ENCODE results near the gene NRXN3.

Gene NRXN3

GRCh38 chr14:79670811-79671210, 1500.6 kb downstream of the NRXN3 start:
- ChIA-PET CTCF (interaction anchor here (0.6 kb wide), 1 partner anchor 127 kb away, joined by 3 read pairs; no protein-coding TSS in a partner anchor), POLR2A (no interaction called here)
- TF ChIP-seq SUZ12 (IDR thresholded peaks at IDR 0.05): no peak
- no peak for TF ChIP-seq SP1 (IDR thresholded peaks at IDR 0.05)
- no peak for TF ChIP-seq LEF1 (IDR thresholded peaks at IDR 0.05; ENCODE audit: borderline replicate concordance)
- TF ChIP-seq PKNOX1 (IDR thresholded peaks at IDR 0.05): no peak
- TF ChIP-seq FOXM1 (IDR thresholded peaks at IDR 0.05; ENCODE audit: borderline replicate concordance): no peak
- TF ChIP-seq TARDBP (IDR thresholded peaks at IDR 0.05): no peak
- TF ChIP-seq ZNF384 (IDR thresholded peaks at IDR 0.05): no peak
- no peak for TF ChIP-seq L3MBTL2 (conservative IDR thresholded peaks at IDR 0.05)
- TF ChIP-seq CTBP1 (IDR thresholded peaks at IDR 0.05; ENCODE audit: borderline replicate concordance): no peak
- no peak for TF ChIP-seq HDGF (IDR thresholded peaks at IDR 0.05; ENCODE audit: borderline replicate concordance)
- TF ChIP-seq FOXK2 (IDR thresholded peaks at IDR 0.05): no peak
- no peak for TF ChIP-seq BHLHE40 (IDR thresholded peaks at IDR 0.05; ENCODE audit: borderline replicate concordance)
- TF ChIP-seq ARNT (IDR thresholded peaks at IDR 0.05): no peak
- no peak for TF ChIP-seq NFRKB (IDR thresholded peaks at IDR 0.05)
- no peak for TF ChIP-seq ELF4 (IDR thresholded peaks at IDR 0.05)
- no peak for TF ChIP-seq FOXA1 (IDR thresholded peaks at IDR 0.05)
- DNase-seq (ENCODE audit: extremely low spot score): no peak

DNA sequence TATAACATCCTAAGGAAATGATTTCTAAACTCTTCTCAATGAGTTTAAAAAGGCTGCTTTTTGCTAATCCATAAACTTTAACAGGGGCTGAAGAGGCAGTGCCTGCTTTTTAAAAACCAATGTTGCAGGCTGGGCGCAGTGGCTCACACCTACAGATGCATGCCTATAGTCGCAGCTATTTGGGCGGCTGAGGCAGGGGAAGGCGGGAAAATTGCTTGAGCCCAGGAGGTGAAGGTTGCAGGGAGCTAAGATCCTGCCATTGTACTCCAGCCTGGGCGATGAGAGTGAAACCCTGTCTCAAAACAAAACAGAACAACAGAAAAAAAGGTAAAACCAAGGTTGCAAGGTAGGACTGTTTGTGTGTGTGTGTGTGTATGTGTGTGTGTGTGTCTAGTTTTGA, 1509.9 kb downstream of the NRXN3 start:
- POLR2A ChIA-PET: no interaction called here
- CTCF ChIA-PET: no interaction called here
- TF ChIP-seq FOXK2 (IDR thresholded peaks at IDR 0.05) (no peak), ZNF384 (IDR thresholded peaks at IDR 0.05) (no peak)
- no peak for DNase-seq (ENCODE audit: extremely low spot score)

- ChIA-PET POLR2A (no interaction called here), CTCF (interaction anchor here (1.4 kb wide), 1 partner anchor 17 kb away, joined by 3 read pairs; no protein-coding TSS in a partner anchor)
- TF ChIP-seq HDGF (IDR thresholded peaks at IDR 0.05; ENCODE audit: borderline replicate concordance) (no peak), L3MBTL2 (conservative IDR thresholded peaks at IDR 0.05) (no peak), ZNF384 (IDR thresholded peaks at IDR 0.05) (no peak), ARNT (IDR thresholded peaks at IDR 0.05) (no peak), FOXM1 (IDR thresholded peaks at IDR 0.05; ENCODE audit: borderline replicate concordance) (no peak), PKNOX1 (IDR thresholded peaks at IDR 0.05) (no peak), FOXA1 (IDR thresholded peaks at IDR 0.05) (no peak), BHLHE40 (IDR thresholded peaks at IDR 0.05; ENCODE audit: borderline replicate concordance) (no peak), CTBP1 (IDR thresholded peaks at IDR 0.05; ENCODE audit: borderline replicate concordance) (no peak), SUZ12 (IDR thresholded peaks at IDR 0.05) (no peak), FOXK2 (IDR thresholded peaks at IDR 0.05) (no peak), LEF1 (IDR thresholded peaks at IDR 0.05; ENCODE audit: borderline replicate concordance) (no peak), SP1 (IDR thresholded peaks at IDR 0.05) (no peak), ELF4 (IDR thresholded peaks at IDR 0.05) (no peak), TARDBP (IDR thresholded peaks at IDR 0.05) (no peak), NFRKB (IDR thresholded peaks at IDR 0.05) (no peak)
- no peak for DNase-seq (ENCODE audit: extremely low spot score)
These were observed 1516.0 kb downstream of the NRXN3 start for GRCh38 chr14:79686196-79686595.

GRCh38 chr14:79690960-79691359, 1520.8 kb downstream of the NRXN3 start:
- DNase-seq (ENCODE audit: extremely low spot score): no peak
- TF ChIP-seq ZNF384 (IDR thresholded peaks at IDR 0.05) (no peak), SUZ12 (IDR thresholded peaks at IDR 0.05) (no peak), PKNOX1 (IDR thresholded peaks at IDR 0.05) (no peak), CTBP1 (IDR thresholded peaks at IDR 0.05; ENCODE audit: borderline replicate concordance) (no peak), ARNT (IDR thresholded peaks at IDR 0.05) (no peak)
- POLR2A ChIA-PET: no interaction called here
- CTCF ChIA-PET: no interaction called here

- ChIA-PET CTCF (no interaction called here), POLR2A (no interaction called here)
- no peak for TF ChIP-seq SP1 (IDR thresholded peaks at IDR 0.05)
- TF ChIP-seq LEF1 (IDR thresholded peaks at IDR 0.05; ENCODE audit: borderline replicate concordance): no peak
- no peak for TF ChIP-seq ELF4 (IDR thresholded peaks at IDR 0.05)
- no peak for TF ChIP-seq TARDBP (IDR thresholded peaks at IDR 0.05)
- TF ChIP-seq L3MBTL2 (conservative IDR thresholded peaks at IDR 0.05): no peak
- no peak for TF ChIP-seq ZNF384 (IDR thresholded peaks at IDR 0.05)
- no peak for TF ChIP-seq FOXK2 (IDR thresholded peaks at IDR 0.05)
- no peak for TF ChIP-seq SUZ12 (IDR thresholded peaks at IDR 0.05)
- no peak for TF ChIP-seq HDGF (IDR thresholded peaks at IDR 0.05; ENCODE audit: borderline replicate concordance)
- TF ChIP-seq ARNT (IDR thresholded peaks at IDR 0.05): no peak
- TF ChIP-seq FOXM1 (IDR thresholded peaks at IDR 0.05; ENCODE audit: borderline replicate concordance): no peak
- no peak for TF ChIP-seq CTBP1 (IDR thresholded peaks at IDR 0.05; ENCODE audit: borderline replicate concordance)
- TF ChIP-seq NFRKB (IDR thresholded peaks at IDR 0.05): no peak
- no peak for TF ChIP-seq BHLHE40 (IDR thresholded peaks at IDR 0.05; ENCODE audit: borderline replicate concordance)
- no peak for TF ChIP-seq PKNOX1 (IDR thresholded peaks at IDR 0.05)
- TF ChIP-seq FOXA1 (IDR thresholded peaks at IDR 0.05): no peak
- DNase-seq (ENCODE audit: extremely low spot score): no peak
These were observed 1523.8 kb downstream of the NRXN3 start for GRCh38 chr14:79693935-79694334.

DNA sequence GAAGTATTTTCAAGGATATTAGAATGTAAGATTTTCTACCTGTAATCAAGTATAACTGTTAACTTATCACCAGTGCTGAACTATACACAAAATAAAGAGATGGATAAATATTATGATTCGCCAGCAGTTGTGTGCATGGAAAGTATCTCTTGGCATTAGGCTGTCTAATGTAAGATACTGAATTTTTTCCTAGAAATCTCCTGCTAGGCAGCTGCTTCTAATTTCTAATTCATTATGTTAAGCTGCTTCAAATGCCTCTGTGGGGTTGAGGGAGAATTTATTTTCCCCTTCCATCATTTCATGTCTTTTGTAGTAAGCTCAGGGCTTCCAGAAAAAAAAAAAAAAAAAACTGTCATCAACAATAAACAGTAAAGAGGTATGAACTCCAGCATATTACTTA, 1525.1 kb downstream of the NRXN3 start:
- CTCF ChIA-PET: interaction anchor here (0.6 kb wide), 1 partner anchor 572 kb away, joined by 4 read pairs; no protein-coding TSS in a partner anchor
- DNase-seq (ENCODE audit: extremely low spot score): no peak
- POLR2A ChIA-PET: no interaction called here
- TF ChIP-seq NFRKB (IDR thresholded peaks at IDR 0.05): no peak
- no peak for TF ChIP-seq ARNT (IDR thresholded peaks at IDR 0.05)
- TF ChIP-seq TARDBP (IDR thresholded peaks at IDR 0.05): no peak
- TF ChIP-seq HDGF (IDR thresholded peaks at IDR 0.05; ENCODE audit: borderline replicate concordance): no peak
- TF ChIP-seq PKNOX1 (IDR thresholded peaks at IDR 0.05): no peak

Data from HEK293T (cell line).